IPS-20b (cell line): ENCODE results near the gene HNRNPL.
A peak's percentile ranks its signal among the peaks of the same experiment; 100 is the strongest.
"Not testable (repeated sequence)": the region's sequence is repeated elsewhere in the genome, so short reads cannot be mapped to it uniquely, and the experiment has no call there.

Experiments
- H3K27ac ChIP-seq: one replicate; pipeline ENCODE4 v1.5.1; 2013; ENCODE audit warnings: low read length
- H3K27me3 ChIP-seq: 2 replicates; pipeline ENCODE4 v1.6.1; 2013; ENCODE audit warnings: mild to moderate bottlenecking, low read length, inconsistent platforms; ENCODE audit not compliant: insufficient read depth
- H3K36me3 ChIP-seq: 2 replicates; pipeline ENCODE4 v1.6.1; 2013; ENCODE audit warnings: low read depth, mild to moderate bottlenecking, inconsistent platforms, low read length, moderate library complexity; ENCODE audit not compliant: insufficient read depth
- H3K4me1 ChIP-seq: 2 replicates; pipeline ENCODE4 v1.6.1; 2013; ENCODE audit warnings: mild to moderate bottlenecking, control low read depth, inconsistent platforms, low read length, moderate library complexity; ENCODE audit not compliant: insufficient read depth
- H3K4me3 ChIP-seq: 2 replicates; pipeline ENCODE4 v1.5.1; 2013; ENCODE audit warnings: mild to moderate bottlenecking, low read length, inconsistent platforms
- H3K9ac ChIP-seq: 2 replicates; pipeline ENCODE4 v1.6.1; 2013; ENCODE audit warnings: low read depth, mild to moderate bottlenecking, inconsistent platforms, low read length, moderate library complexity
- H3K9me3 ChIP-seq: 2 replicates; pipeline ENCODE4 v1.6.1; 2013; ENCODE audit warnings: mild to moderate bottlenecking, low read depth, low read length, inconsistent platforms; ENCODE audit not compliant: insufficient read depth

The HNRNPL gene

GRCh38 chr19:38801359-38802095 is 48.3 kb downstream of the HNRNPL start:
- H3K4me3 ChIP-seq = no peak overlapping the region
- no peaks in the 10 kb centered on the region for H3K36me3 ChIP-seq
- no peak overlapping the region for H3K9ac ChIP-seq
- H3K9me3 ChIP-seq = no peaks in the 10 kb centered on the region
- no peaks in the 10 kb centered on the region for H3K4me1 ChIP-seq
- H3K27me3 ChIP-seq = no peaks in the 10 kb centered on the region
- H3K27ac ChIP-seq = no peak overlapping the region

GRCh38 chr19:38800577-38801347 is 49.0 kb downstream of the HNRNPL start:
- no peaks in the 10 kb centered on the region for H3K27me3 ChIP-seq
- no peaks in the 10 kb centered on the region for H3K36me3 ChIP-seq
- H3K4me3 ChIP-seq = no peak overlapping the region
- H3K27ac ChIP-seq = no peak overlapping the region
- H3K9me3 ChIP-seq = no peaks in the 10 kb centered on the region
- H3K9ac ChIP-seq = no peak overlapping the region
- H3K4me1 ChIP-seq = no peaks in the 10 kb centered on the region

DNA sequence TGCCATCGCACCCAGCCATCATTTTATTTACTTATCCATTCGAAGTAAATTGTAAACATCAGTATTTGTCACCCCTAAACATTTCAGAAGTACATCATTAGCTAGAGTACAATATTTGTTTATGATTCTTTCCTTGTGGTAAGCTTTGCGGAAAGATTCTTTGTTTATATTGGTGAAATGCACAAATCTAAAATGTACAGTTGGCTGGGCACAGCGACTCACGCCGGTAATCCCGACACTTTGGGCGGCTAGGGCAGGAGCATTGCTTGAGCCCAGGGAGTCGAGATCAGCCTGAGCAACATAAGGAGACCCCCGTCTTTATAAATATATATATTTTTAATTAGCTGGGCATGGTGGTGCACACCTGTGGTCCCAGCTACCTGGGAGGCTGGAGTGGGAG is 50.7 kb downstream of the HNRNPL start:
- Histone ChIP-seq H3K9ac (no peak overlapping the region), H3K27me3 (no peaks in the 10 kb centered on the region; the same call in 1 of the 2 replicates), H3K27ac (no peak overlapping the region), H3K36me3 (no peaks in the 10 kb centered on the region), H3K9me3 (no peaks in the 10 kb centered on the region), H3K4me1 (no peaks in the 10 kb centered on the region), H3K4me3 (no peak overlapping the region)

- not testable (repeated sequence) for H3K27me3 ChIP-seq, H3K9ac ChIP-seq, H3K36me3 ChIP-seq, H3K9me3 ChIP-seq, H3K27ac ChIP-seq, H3K4me3 ChIP-seq, H3K4me1 ChIP-seq
Observed at GRCh38 chr19:38797781-38798180, 52.0 kb downstream of the HNRNPL start.

DNA sequence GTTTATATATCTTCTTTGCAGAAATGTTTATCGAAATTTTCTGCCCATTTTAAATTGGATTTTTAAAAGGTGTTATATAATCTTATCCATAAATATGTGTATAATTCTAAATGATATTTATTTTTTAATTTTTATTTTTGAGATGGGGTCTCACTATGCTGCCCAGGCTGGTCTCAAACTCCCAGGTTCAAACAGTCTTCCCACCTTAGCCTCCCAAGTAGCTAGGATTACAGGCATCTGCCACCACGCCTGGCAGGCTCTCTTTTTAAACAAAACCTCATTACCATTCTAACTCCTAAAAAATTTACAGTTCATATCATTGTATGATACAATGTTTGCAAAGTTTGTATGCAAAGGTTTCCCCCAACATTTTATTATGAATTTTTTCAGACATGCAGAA is 53.6 kb downstream of the HNRNPL start:
- no peaks in the 10 kb centered on the region for H3K4me1 ChIP-seq
- H3K9me3 ChIP-seq = no peaks in the 10 kb centered on the region
- H3K27me3 ChIP-seq = peaks cover 12% of the 10 kb centered on the region; the same call in 1 of the 2 replicates
- H3K4me3 ChIP-seq = no peak overlapping the region
- H3K9ac ChIP-seq = no peak overlapping the region
- H3K27ac ChIP-seq = no peak overlapping the region
- no peaks in the 10 kb centered on the region for H3K36me3 ChIP-seq

- H3K9me3 ChIP-seq = no peaks in the 10 kb centered on the region
- no peaks in the 10 kb centered on the region for H3K36me3 ChIP-seq
- H3K4me1 ChIP-seq = no peaks in the 10 kb centered on the region
- no peak overlapping the region for H3K4me3 ChIP-seq
- H3K27me3 ChIP-seq = peaks cover 12% of the 10 kb centered on the region; the same call in 1 of the 2 replicates
- no peak overlapping the region for H3K9ac ChIP-seq
- no peak overlapping the region for H3K27ac ChIP-seq
Observed at GRCh38 chr19:38795549-38795948, 54.2 kb downstream of the HNRNPL start.

DNA sequence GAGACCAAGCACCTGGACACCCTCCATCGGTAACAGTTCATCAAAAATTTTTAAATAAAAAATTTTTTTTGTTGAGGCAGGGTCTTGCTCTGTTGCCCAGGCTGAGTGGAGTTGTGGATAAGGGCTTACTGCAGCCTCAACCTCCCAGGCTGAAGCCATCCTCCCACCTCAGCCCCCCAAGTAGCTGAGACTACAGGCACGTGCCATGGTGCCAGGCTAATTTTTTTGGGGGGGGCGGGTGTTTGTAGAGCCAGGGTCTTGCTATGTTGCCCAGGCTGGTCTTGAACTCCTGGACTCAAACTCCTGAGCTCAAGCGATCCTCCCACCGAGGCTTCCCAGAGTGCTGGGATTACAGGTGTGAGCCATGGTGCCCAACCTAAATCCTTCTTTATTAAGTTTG is 56.1 kb downstream of the HNRNPL start:
- Histone ChIP-seq H3K4me1 (no peaks in the 10 kb centered on the region), H3K4me3 (no peak overlapping the region), H3K9ac (no peak overlapping the region), H3K27me3 (peaks cover 12% of the 10 kb centered on the region; the same call in 1 of the 2 replicates), H3K36me3 (no peaks in the 10 kb centered on the region), H3K27ac (no peak overlapping the region), H3K9me3 (no peaks in the 10 kb centered on the region)

- Histone ChIP-seq H3K9ac (no peak overlapping the region), H3K36me3 (no peaks in the 10 kb centered on the region), H3K4me3 (no peak overlapping the region; the same call in 1 of the 2 replicates), H3K27ac (no peak overlapping the region), H3K27me3 (peaks cover 12% of the 10 kb centered on the region; the same call in 1 of the 2 replicates), H3K9me3 (no peaks in the 10 kb centered on the region), H3K4me1 (no peaks in the 10 kb centered on the region)
Observed at GRCh38 chr19:38793177-38793576, 56.6 kb downstream of the HNRNPL start.

GRCh38 chr19:38792250-38793111 is 57.3 kb downstream of the HNRNPL start:
- Histone ChIP-seq H3K27ac (no peak overlapping the region), H3K9me3 (no peaks in the 10 kb centered on the region), H3K9ac (no peak overlapping the region)

DNA sequence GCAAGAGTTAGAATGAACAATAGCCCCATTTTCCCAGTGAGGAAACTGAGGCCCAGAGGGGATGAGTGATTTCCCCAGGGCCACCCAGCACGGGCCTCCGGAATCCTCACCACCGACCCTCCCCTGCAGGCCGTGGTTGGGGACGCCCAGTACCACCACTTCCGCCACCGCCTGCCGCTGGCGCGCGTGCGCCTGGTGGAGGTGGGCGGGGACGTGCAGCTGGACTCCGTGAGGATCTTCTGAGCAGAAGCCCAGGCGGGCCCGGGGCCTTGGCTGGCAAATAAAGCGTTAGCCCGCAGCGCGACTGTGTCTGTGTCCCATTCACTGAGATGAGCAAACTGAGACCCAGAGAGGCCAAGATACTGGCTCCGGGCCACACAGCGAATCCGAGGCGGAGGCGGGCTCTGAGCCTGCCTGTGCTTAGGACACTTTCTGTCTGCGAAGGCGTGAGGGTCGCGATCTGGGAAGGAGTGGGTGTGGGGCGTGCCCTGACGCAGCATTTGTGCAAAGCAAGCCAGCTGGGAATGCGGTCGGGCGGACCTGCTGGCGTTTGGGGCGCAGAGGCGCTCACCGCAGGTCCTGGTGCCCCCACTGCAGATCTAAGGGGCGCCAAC is 58.2 kb downstream of the HNRNPL start:
- not testable (repeated sequence) for H3K36me3 ChIP-seq, H3K9me3 ChIP-seq, H3K27ac ChIP-seq, H3K9ac ChIP-seq, H3K4me1 ChIP-seq
- Histone ChIP-seq H3K4me3 (peak overlapping the region; percentile 42; the same call in 1 of the 2 replicates), H3K27me3 (peaks cover 12% of the 10 kb centered on the region; the same call in 1 of the 2 replicates)

More at GRCh38 chr19:38792250-38793111, 57.3 kb downstream of the HNRNPL start:
- Histone ChIP-seq H3K4me1 (no peaks in the 10 kb centered on the region), H3K27me3 (peaks cover 12% of the 10 kb centered on the region; the same call in 1 of the 2 replicates), H3K4me3 (no peak overlapping the region; the same call in 1 of the 2 replicates), H3K36me3 (no peaks in the 10 kb centered on the region)
